ENCODE data around the gene UBE3D.

GRCh38 chr6:83114164-83114563 lies 48.5 kb upstream of the UBE3D start:
- TF ChIP-seq POLR2A (IDR thresholded peaks at IDR 0.05) = no peak
- no peak for TF ChIP-seq CTCF (IDR thresholded peaks at IDR 0.05)

Measured in heart left ventricle (tissue), 13 donors.